Vagina (tissue), 2 donors: ENCODE data around the gene TTLL9.

Source experiments
- POLR2A ChIP-seq, 2 donors: fragments of 450-650 bp; IDR thresholded peaks; one replicate each; pipeline ENCODE4 v1.6.1; 2017; ENCODE audit warnings: antibody characterized with exemption in 2 of 2, mild to moderate bottlenecking in 2 of 2, moderate library complexity in 2 of 2
- TF ChIP-seq, protein P1 (sequence below), 3 experiments: fragments of 450-650 bp in 2 of 3; fragments of 200-600 bp in 1 of 3; sonication (generic) in 1 of 3; IDR thresholded peaks; one replicate each; pipeline ENCODE4 v1.5.1; 2017 to 2019; ENCODE audit warnings: antibody characterized with exemption in 3 of 3, mild to moderate bottlenecking in 2 of 3, moderate library complexity in 2 of 3

DNA sequence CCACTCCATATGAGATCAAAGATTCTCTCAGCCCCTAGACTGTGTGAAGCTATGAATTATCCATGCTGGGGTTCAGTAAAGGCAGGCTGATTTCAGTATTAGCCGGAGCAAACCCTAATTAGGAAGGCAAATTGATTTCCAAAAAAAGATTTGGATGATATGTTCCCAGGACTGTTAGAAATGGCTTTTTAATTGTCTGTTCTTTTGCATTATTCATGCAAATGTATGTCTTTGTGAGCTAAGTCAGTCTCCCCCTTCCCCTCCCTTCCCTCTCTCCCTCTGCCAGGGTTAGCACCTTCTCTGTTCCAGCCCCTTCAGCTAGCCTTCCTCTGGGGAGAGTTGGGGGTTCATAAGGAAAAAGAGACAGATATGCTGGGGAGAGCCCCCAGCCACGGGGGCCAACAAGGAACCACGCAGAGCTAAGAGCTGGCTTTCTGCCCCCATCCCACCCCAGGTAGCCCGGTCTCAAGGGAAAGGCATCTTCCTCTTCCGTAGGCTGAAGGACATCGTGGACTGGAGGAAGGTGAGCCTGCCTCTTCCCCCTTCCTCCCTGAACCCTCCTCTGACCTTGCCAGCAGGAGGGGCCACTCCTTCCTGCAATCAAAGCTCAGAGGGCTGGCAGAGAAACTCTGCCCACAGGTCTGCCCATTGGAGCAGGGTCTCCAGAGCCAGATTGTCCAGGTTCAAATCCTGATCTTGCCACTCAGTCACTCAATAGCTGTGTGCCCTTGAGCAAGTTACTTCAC lies 49.1 kb downstream of the TTLL9 start:
- TF ChIP-seq, protein P1, sequence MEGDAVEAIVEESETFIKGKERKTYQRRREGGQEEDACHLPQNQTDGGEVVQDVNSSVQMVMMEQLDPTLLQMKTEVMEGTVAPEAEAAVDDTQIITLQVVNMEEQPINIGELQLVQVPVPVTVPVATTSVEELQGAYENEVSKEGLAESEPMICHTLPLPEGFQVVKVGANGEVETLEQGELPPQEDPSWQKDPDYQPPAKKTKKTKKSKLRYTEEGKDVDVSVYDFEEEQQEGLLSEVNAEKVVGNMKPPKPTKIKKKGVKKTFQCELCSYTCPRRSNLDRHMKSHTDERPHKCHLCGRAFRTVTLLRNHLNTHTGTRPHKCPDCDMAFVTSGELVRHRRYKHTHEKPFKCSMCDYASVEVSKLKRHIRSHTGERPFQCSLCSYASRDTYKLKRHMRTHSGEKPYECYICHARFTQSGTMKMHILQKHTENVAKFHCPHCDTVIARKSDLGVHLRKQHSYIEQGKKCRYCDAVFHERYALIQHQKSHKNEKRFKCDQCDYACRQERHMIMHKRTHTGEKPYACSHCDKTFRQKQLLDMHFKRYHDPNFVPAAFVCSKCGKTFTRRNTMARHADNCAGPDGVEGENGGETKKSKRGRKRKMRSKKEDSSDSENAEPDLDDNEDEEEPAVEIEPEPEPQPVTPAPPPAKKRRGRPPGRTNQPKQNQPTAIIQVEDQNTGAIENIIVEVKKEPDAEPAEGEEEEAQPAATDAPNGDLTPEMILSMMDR (IDR thresholded peaks at IDR 0.05): no peak
- no peak for TF ChIP-seq POLR2A (IDR thresholded peaks at IDR 0.05)
